ENCODE data around the gene NCOA1.
"Not testable (repeated sequence)": the region's sequence is repeated elsewhere in the genome, so short reads cannot be mapped to it uniquely, and the experiment has no call there.

NCOA1 gene

DNA sequence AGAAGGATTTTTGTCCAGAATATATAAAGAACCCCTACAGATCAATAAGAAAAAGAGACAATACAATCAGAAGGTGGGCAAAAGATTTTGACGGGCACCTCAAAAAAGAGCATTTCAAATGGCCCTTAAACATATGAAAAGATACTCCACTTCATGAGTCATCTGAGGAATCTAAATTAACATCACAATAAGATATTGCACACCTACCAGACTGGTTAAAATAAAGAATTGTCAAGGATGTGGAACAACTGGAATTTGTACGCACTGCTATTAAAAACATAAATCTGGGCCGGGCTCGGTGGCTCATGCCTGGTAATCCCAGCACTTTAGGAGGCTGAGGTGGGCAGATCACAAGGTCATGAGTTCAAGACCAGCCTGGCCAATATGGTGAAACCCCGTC is 17.0 kb upstream of the NCOA1 start:
- no peak for DNase-seq (ENCODE audit: low read depth in 2 of 2)

DNA sequence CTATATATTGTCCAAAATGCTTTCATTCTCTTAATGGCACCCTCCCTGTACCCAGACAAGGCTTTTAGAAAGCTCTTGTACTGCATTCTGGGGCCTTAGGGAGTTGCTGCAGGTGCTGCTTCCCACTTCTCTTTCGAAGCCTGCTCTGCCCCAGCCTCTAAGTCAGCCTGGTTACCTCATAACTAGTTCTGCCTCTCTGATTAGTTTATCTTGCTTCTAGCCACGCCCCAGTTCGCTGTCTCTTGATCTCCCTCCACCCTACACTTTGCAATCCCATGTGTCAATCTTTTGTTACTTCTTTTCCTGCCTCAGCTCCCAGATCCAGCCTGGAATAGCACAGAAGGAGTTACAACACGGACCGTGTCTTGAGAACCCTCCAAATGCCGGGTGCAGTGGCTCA is 13.8 kb upstream of the NCOA1 start:
- no peak for DNase-seq (ENCODE audit: low read depth in 2 of 2)

DNA sequence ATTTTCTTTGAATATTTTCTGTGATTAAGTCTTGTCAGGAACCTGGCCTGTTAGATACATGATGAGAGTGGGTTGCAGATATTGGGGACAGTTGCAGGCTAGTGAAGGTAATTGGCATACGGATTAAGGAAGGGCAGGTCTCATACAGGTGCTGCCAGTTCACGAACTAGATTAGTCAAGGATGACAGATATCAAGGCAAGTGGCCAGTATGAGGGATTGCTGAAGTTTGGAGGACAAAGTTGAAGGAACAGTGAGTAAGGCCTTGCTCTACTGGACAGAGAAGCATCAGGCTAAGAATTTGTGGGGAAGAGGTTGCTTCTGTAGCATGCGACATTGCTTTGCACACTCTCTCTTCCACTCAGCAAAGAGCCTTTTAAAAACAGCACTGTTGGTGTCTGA is 12.8 kb upstream of the NCOA1 start:
- no peak for DNase-seq (ENCODE audit: low read depth in 2 of 2)

DNA sequence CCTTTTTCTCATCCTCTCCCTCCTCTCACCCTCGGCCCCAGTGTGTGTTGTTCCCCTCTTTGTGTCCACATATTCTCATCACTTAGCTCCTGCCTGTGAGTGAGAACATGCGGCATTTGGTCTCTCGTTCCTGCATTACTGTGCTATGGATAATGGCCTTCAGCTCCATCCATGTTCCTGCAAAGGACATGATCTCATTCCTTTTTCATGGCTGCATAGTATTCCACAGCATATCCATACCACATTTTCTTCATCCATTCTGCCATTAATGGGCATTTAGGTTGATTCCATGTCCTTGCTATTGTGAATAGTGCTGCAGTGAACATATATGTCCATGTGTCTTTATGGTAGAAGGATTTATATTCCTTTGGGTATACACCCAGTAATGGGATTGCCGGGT is 10.8 kb upstream of the NCOA1 start:
- DNase-seq (ENCODE audit: low read depth in 2 of 2): no peak

- no peak for DNase-seq (ENCODE audit: low read depth in 2 of 2)
Observed at GRCh38 chr2:24482251-24482971, 8.6 kb upstream of the NCOA1 start.

GRCh38 chr2:24482972-24483300 is 8.1 kb upstream of the NCOA1 start:
- DNase-seq (ENCODE audit: low read depth in 2 of 2): no peak

DNA sequence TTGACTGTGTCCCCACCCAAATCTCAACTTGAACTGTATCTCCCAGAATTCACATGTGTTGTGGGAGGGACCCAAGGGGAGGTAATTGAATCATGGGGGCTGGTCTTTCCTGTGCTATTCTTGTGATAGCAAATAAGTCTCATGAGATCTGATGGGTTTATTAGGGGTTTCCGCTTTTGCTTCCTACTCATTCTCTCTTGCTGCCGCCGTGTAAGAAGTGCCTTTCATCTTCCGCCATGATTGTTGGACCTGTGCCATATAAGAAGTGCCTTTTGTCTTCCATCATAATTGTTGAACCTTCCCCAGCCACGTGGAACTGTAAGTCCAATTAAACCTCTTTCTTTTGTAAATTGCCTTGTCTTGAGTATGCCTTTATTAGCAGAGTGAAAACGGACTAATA is 6.4 kb upstream of the NCOA1 start:
- not testable (repeated sequence) for DNase-seq (ENCODE audit: low read depth in 2 of 2)

DNA sequence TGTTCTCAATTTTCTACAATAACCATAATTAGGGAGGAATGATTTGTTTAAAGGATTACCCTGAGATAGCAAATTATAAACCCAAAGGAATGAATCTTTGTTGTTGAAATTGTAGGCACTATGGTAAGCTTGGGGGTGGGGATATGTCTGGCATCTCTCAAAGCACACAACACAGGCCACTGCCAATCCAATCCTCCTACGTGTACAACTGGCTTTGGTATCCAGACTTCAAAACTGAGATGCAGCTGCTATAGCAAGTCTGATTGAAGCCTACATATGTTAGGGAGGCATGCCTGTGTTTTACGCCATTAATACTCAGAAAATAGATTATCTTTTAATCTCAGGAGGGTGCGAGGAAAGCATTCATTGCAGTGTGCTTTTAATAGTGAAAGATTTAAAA is 5.9 kb upstream of the NCOA1 start:
- no peak for DNase-seq (ENCODE audit: low read depth in 2 of 2)

- no peak for DNase-seq (ENCODE audit: low read depth in 2 of 2)
Observed at GRCh38 chr2:24486636-24487205, 4.3 kb upstream of the NCOA1 start.

DNA sequence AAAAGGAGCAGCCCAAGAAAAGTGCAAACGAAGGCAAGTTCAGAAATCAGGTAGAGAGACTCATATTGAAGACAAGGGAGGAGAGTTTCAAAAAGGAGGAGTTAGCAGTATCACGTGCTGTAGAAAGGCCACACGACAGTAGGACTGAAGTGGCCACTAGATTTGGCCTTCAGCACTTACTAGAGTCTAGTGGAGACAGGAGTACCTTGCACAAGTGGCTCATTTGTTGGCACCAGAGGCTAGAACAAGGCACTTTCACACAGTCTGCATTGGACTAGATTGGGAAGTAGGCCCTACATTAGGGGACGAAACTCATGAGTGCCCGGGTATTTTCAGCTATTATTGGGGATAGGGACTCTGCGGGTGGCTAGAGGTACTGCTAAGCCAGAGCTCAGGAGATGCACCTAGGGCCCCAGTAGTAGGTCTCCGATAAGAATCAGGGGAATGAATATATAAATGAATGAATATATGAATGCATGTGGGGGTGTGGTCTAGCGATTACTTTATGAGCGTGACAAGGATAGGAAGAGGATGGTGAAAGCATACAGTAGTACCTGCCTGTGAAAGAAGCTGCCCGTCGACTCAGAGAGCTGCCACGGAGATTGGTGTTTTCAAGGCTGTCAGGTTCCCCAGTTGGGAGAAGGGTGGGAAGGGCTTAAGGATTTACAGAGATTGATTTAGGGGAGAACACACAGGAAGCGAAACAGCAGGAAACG is 1.4 kb upstream of the NCOA1 start:
- DNase-seq (ENCODE audit: low read depth in 2 of 2): no peak

GRCh38 chr2:24490181-24490689 is 819 bp upstream of the NCOA1 start:
- DNase-seq (ENCODE audit: low read depth in 2 of 2): no peak

DNA sequence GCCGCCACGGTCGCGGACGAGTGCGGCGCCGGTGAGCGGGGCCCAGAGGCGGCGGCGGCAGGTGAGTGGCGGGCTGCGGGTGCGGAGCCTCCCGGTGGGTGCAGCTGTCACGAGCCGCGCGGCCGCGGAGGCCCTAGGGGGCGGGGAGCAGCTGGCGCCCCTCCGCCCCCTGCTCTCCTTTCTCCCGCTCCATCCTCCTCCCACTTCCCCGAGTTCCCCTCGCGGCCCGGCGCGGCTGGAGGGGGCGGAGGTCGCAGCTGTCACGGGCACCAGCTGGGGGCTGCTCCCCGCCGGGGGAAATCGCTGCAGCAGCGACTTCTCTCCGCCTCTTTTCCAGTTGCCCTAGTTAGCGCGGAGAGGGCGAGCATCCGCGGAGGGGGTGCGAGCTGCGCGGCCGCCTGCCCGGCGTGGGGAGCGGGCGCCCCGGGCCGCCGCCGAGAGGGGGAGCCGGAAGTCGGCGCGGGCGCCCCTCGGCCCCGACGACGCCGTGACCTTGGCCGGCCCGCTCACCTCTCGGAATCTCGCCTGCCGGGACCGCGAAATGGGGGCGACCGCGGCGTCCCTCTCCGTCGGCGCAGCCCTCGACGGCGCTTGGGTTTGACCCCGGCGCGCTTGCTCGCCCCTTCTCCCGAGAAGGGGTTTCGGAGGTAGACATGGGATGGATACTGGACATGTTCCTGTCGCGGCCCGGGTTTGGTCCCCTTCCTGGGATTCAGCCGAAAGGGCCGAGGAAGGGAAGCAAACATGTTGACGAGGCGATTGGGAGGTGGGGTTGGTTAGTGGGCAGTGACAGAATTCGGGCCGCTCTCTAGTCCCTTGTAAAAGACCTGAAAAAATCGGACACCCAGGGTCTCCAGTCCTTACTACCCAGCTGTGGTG is 727 bp downstream of the NCOA1 start:
- peak; percentile 23 to 35 for DNase-seq (ENCODE audit: low read depth in 2 of 2)

DNA sequence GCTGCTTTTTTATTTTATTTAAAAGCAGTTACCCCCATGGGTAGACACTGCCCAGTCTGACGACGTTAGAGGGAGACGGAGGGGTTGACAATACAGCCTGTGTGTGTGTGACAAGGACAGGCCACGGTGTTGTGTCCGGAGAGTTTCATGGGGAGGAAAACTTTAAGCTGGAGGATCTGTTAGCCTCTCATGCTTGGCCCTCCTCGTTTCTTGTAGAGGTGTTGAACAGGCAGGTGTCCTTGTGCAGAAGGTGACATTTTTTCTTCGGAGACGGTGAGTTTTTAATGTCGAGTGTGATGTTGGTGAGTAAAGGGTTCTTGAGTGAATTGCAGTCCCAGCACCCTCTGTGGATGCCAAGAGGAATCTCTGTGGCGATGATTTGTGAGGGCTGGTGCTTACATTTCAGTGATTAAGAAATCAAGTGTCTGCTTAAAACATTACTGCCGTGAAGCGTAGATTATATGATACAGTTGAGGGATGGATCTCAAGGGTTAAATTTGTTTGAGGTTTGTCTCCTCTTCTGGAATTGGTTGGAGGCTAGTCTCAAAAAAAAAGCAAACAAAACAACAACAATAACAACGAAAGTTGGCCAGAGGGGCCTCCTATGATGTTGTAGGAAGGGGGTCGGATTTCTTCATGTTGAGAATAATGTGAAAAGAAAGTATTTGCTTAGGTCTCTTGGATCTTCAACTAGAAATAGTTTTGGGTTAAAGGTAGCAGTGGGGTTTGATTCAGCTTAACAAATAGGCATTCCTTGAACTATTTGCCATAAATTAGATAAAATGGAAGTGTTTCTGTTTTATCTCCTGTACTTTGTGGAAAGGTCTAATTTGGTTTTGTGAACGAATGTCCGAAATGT is 1.6 kb downstream of the NCOA1 start:
- no peak for DNase-seq (ENCODE audit: low read depth in 2 of 2)

DNA sequence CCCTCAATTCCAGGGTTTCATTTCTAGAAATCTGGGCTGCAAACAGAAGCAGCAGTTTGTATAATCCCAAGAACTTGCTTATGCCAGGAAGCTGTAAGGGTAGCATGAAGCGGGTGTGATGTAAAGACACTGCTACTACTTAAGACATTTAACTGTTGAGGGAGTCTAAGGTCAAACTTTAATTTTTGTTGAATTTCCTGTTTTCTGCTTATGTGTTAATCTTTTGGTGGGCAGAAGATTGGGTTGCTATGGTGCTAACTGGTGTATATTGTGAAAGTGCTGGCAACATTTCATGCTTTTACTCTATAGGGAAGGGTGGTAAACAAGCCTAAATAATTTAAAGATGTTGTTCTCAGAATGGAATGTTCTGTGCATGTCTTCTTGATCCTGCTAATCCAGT is 2.7 kb downstream of the NCOA1 start:
- DNase-seq (ENCODE audit: low read depth in 2 of 2): no peak

- DNase-seq (ENCODE audit: low read depth in 2 of 2): no peak
Observed at GRCh38 chr2:24494410-24494809, 3.4 kb downstream of the NCOA1 start.

- no peak for DNase-seq (ENCODE audit: low read depth in 2 of 2)
Observed at GRCh38 chr2:24495451-24495850, 4.4 kb downstream of the NCOA1 start.

DNA sequence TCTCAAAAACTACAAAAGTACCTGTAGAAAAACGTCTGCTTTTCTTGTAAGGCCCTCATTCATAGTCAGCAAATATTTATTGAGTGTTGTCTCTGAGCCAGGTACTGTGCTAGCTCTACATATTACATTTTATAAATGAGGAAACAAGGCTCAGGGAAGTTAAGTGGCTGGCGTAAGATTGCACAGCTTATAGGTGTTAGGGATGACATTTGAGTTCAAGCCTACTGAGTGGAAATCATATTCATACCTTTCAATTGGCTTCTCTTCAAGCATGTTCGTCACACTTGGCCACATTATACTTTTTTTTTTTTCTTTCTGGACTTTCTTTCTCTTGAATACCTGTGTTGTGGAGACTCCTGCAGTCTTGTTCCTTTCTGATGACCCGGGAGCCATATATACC is 5.9 kb downstream of the NCOA1 start:
- no peak for DNase-seq (ENCODE audit: low read depth in 2 of 2)

DNA sequence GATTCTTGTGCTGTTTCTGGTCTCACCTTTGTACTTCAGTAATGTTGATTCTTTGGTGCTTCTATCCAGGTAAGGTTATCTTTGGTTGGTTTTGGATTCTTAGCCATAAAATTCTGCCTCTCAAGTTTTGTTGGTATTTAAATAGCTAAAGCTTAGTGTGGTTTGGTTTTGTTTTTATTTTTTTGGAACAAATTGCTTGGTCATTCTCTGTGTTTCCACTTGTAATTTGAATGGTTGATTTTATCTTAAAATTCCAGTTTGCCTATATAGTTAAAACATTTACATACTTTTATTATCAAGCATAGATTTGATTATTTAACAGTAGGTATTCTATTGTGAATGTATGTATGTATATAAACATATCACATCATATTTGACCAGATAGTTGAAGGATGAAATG is 6.6 kb downstream of the NCOA1 start:
- no peak for DNase-seq (ENCODE audit: low read depth in 2 of 2)

DNA sequence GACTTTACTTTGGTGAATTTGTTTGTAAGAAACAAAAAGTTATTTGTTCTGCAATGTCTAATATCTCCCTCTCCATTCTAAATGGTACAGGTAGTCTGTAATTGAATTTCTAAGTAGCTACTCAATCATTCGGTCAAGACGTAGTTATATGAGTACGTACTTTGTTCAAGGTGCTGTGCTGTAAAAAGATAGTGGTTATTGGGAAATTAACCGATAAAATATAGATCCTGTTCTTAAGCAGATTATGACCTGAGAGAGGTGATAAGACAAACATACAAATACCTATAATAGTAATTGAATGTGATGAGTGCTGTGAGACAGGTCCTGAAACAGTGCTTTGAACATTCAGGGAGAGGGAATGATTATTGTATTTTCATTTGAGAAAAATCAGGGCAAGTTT is 7.1 kb downstream of the NCOA1 start:
- DNase-seq (ENCODE audit: low read depth in 2 of 2): no peak

DNA sequence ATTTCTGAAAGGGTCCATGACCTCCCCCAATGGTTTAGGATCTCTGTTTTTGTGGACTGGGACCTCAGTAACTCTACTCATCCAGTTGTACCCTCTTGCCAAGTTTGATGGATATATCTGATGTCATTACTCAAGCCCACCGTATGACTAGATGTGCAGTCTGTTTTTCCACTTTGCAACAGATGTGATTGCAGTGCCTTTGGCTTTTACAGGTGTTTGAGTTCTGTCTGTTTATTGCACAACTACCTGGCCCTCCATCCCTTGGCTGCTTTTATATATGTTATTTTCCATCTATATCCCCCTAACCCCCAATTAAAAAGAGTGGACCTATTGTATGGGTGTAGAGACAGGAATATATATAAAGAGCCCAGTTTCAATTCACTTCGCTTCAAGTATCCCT is 10.8 kb downstream of the NCOA1 start:
- DNase-seq (ENCODE audit: low read depth in 2 of 2): no peak

DNA sequence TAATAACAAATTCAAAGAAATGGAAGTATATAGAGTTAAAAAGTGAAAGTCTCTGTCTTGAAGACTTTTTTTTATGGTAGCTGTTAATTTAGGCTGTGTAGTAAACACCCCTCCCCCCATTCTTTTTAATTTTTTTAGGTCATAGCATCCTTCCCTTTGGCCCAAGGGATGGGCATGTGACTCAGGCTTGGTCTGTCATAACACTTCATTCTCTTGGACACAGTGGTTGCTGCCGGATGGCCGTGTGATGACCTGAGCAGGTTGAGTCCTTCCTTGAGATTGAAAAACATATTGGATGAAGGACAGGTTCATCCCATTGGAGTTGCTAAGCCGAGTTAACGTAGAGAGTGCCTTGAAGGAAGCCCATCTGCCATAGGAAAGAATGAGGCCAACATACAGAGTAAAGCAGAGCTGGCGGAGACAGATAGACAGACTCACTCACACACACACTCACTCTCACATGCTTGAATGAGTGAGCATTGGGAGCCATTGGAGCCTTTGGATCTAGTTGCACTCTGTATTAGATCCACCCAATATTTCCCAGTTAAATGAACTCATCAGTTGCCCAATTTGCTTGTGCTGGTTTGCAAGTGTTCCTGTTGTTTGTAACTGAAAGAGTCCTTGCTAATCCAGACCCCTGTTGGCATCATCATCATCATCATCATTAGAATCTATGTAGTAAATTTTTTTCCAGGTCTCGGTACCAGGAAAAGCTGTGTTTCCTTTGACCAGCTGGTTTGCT is 14.7 kb downstream of the NCOA1 start:
- DNase-seq (ENCODE audit: low read depth in 2 of 2): no peak
